Forelimb muscle (tissue), 1 donor: Measurements from ENCODE around the gene ISOC2. TPM values are rescaled to one million over a fixed set of nuclear protein-coding genes. Genes with fewer than 3 reads are reported as not detected.

Source experiments
- DNase-seq: peaks from one replicate; pipeline ENCODE4 v3.0.0-alpha.2; 2013; ENCODE audit warnings: low read depth
- polyA plus RNA-seq: library from polyadenylated mRNA; unstranded; fragments of 120-200 nt; gene quantifications from one replicate; pipeline ENCODE4 v1.2.1, GENCODE V29; 2013; ENCODE audit not compliant: insufficient read length

ISOC2 gene
- polyA plus RNA-seq, 1 donor = 36.2 TPM

- no peak for DNase-seq
Measured at GRCh38 chr19:55479045-55479444, 17.6 kb upstream of the ISOC2 start.

- DNase-seq = no peak
Measured at GRCh38 chr19:55478364-55478763, 16.9 kb upstream of the ISOC2 start.

- no peak for DNase-seq
Measured at GRCh38 chr19:55477905-55478304, 16.5 kb upstream of the ISOC2 start.

GRCh38 chr19:55476100-55476775, 14.8 kb upstream of the ISOC2 start, which contains the start of gene ZNF628:
Gene ZNF628, plus strand, starts transcription at chr19:55476617. Its CDS starts 3,294 bp downstream, at chr19:55479911.
- peak; percentile 96 for DNase-seq

- no peak for DNase-seq
Measured at GRCh38 chr19:55474269-55475265, 13.1 kb upstream of the ISOC2 start.

GRCh38 chr19:55473225-55474012, 12.0 kb upstream of the ISOC2 start:
- DNase-seq = no peak

GRCh38 chr19:55472463-55472862, 11.0 kb upstream of the ISOC2 start:
- no peak for DNase-seq

- no peak for DNase-seq
Measured at GRCh38 chr19:55471266-55471665, 9.8 kb upstream of the ISOC2 start.

- DNase-seq = no peak
Measured at GRCh38 chr19:55468054-55468393, 6.6 kb upstream of the ISOC2 start.

- no peak for DNase-seq
Measured at GRCh38 chr19:55467236-55468053, 6.0 kb upstream of the ISOC2 start.

GRCh38 chr19:55466241-55466614, 4.8 kb upstream of the ISOC2 start:
- DNase-seq = no peak

- no peak for DNase-seq
Measured at GRCh38 chr19:55465460-55466240, 4.2 kb upstream of the ISOC2 start.

GRCh38 chr19:55464662-55465054, 3.2 kb upstream of the ISOC2 start, which contains the start of gene C19orf85:
Gene C19orf85, minus strand, starts transcription at chr19:55464751. Its CDS starts 197 bp downstream, at chr19:55464554.
- DNase-seq = no peak

- no peak for DNase-seq
Measured at GRCh38 chr19:55464039-55464661, 2.7 kb upstream of the ISOC2 start.

- no peak for DNase-seq
Measured at GRCh38 chr19:55463583-55464031, 2.2 kb upstream of the ISOC2 start.

- DNase-seq = no peak
Measured at GRCh38 chr19:55462722-55463121, 1.3 kb upstream of the ISOC2 start.

GRCh38 chr19:55461974-55462626, 658 bp upstream of the ISOC2 start:
- DNase-seq = no peak

GRCh38 chr19:55460670-55461258, 678 bp downstream of the ISOC2 start:
- no peak for DNase-seq
